GM19438 (cell line): ENCODE results near the gene OR7A10.
"Not testable (repeated sequence)": the region's sequence is repeated elsewhere in the genome, so short reads cannot be mapped to it uniquely, and the experiment has no call there.

ENCODE experiments used
- ATAC-seq: cut with Tn5 transposase; IDR thresholded peaks from one replicate; pipeline ENCODE4 v1.9.1; 2021; ENCODE audit warnings: low read depth; ENCODE audit not compliant: unreplicated experiment

Gene OR7A10

GRCh38 chr19:14796021-14796420 is 52.7 kb downstream of the OR7A10 start:
- no peak for ATAC-seq

- ATAC-seq = no peak
Measured at GRCh38 chr19:14795078-14795721, 53.5 kb downstream of the OR7A10 start.

GRCh38 chr19:14792250-14792649 is 56.5 kb downstream of the OR7A10 start:
- not testable (repeated sequence) for ATAC-seq
